ACC112 (cell line): ENCODE results near the gene SUOX.
"Not testable (repeated sequence)": the region's sequence is repeated elsewhere in the genome, so short reads cannot be mapped to it uniquely, and the experiment has no call there.

Experiments used
- H2AFZ ChIP-seq: fragments of 200-600 bp; sonication (generic); one replicate; pipeline ENCODE4 v1.6.0; 2017; ENCODE audit warnings: antibody characterized with exemption, low read length; ENCODE audit not compliant: unreplicated experiment
- H3K27ac ChIP-seq: fragments of 200-600 bp; sonication (generic); 2 replicates; pipeline ENCODE4 v1.5.1; 2014; ENCODE audit warnings: low read depth, mild to moderate bottlenecking, antibody characterized with exemption, low read length, moderate library complexity
- H3K27me3 ChIP-seq: fragments of 200-600 bp; sonication (generic); 2 replicates; pipeline ENCODE4 v1.6.1; 2014; ENCODE audit warnings: mild to moderate bottlenecking, antibody characterized with exemption, low read length, moderate library complexity, mixed read lengths; ENCODE audit not compliant: insufficient read depth
- H3K36me3 ChIP-seq: fragments of 200-600 bp; sonication (generic); 2 replicates; pipeline ENCODE4 v1.6.1; 2016; ENCODE audit warnings: mild to moderate bottlenecking, antibody characterized with exemption, low read length, moderate library complexity, mixed read lengths; ENCODE audit not compliant: insufficient read depth
- H3K4me1 ChIP-seq: fragments of 200-600 bp; sonication (generic); one replicate; pipeline ENCODE4 v1.6.1; 2016; ENCODE audit warnings: low read length, mixed read lengths; ENCODE audit not compliant: insufficient read depth, unreplicated experiment, control insufficient read depth
- H3K4me3 ChIP-seq: fragments of 200-600 bp; sonication (generic); 2 replicates; pipeline ENCODE4 v1.5.1; 2014; ENCODE audit warnings: mild to moderate bottlenecking, low read depth, low read length
- H3K79me2 ChIP-seq: fragments of 200-600 bp; sonication (generic); one replicate; pipeline ENCODE4 v1.6.0; 2016; ENCODE audit warnings: low read length; ENCODE audit not compliant: control insufficient read depth, unreplicated experiment, insufficient read depth

Gene SUOX

DNA sequence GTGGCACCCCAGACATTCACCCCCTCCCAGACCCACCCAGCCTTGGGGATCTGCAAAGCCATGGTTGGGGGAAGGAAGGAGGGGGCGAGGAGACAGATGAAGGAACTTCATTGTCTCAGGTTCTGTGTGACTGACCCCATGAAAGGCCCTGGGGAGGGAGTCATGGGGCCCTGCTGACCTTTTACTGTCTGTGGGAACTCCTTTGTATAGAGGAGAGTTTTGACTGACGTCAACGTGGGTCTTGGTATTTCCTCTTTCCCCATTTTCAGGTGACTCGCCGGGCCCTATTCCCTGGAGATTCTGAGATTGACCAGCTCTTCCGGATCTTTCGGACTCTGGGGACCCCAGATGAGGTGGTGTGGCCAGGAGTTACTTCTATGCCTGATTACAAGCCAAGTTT lies 26.3 kb upstream of the SUOX start:
- Histone ChIP-seq H3K27ac (peak overlapping the region; percentile 98), H3K4me1 (peaks cover 59% of the 10 kb centered on the region), H2AFZ (no peak overlapping the region), H3K4me3 (peak overlapping the region; percentile 80), H3K79me2 (peaks cover 52% of the 10 kb centered on the region), H3K36me3 (peaks cover 18% of the 10 kb centered on the region; the same call in 1 of the 2 replicates), H3K27me3 (no peaks in the 10 kb centered on the region)

DNA sequence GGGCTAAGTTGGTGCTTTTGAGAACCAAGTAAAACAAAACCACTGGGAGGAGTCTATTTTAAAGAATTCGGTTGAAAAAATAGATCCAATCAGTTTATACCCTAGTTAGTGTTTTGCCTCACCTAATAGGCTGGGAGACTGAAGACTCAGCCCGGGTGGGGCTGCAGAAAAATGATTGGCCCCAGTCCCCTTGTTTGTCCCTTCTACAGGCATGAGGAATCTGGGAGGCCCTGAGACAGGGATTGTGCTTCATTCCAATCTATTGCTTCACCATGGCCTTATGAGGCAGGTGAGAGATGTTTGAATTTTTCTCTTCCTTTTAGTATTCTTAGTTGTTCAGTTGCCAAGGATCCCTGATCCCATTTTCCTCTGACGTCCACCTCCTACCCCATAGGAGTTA lies 25.0 kb upstream of the SUOX start:
- peak overlapping the region; percentile 80 for H3K4me3 ChIP-seq
- H3K27ac ChIP-seq = peak overlapping the region; percentile 98
- H2AFZ ChIP-seq = no peak overlapping the region
- H3K27me3 ChIP-seq = no peaks in the 10 kb centered on the region
- H3K36me3 ChIP-seq = peaks cover 18% of the 10 kb centered on the region; the same call in 1 of the 2 replicates
- peaks cover 59% of the 10 kb centered on the region for H3K4me1 ChIP-seq
- H3K79me2 ChIP-seq = peaks cover 60% of the 10 kb centered on the region

DNA sequence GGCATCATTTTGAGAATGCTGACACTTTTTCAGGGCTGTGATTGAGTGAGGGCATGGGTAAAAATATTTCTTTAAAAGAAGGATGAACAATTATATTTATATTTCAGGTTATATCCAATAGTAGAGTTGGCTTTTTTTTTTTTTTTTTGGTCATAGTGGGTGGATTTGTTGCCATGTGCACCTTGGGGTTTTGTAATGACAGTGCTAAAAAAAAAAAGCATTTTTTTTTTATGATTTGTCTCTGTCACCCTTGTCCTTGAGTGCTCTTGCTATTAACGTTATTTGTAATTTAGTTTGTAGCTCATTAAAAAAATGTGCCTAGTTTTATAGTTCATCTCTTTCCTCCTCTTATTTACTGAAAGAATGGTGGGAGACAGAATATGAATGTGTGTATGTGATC lies 24.6 kb upstream of the SUOX start:
- Histone ChIP-seq H3K79me2 (peaks cover 60% of the 10 kb centered on the region), H3K4me3 (peak overlapping the region; percentile 80), H3K4me1 (peaks cover 59% of the 10 kb centered on the region), H3K27ac (peak overlapping the region; percentile 98), H3K36me3 (peaks cover 18% of the 10 kb centered on the region; the same call in 1 of the 2 replicates), H3K27me3 (no peaks in the 10 kb centered on the region), H2AFZ (no peak overlapping the region)

DNA sequence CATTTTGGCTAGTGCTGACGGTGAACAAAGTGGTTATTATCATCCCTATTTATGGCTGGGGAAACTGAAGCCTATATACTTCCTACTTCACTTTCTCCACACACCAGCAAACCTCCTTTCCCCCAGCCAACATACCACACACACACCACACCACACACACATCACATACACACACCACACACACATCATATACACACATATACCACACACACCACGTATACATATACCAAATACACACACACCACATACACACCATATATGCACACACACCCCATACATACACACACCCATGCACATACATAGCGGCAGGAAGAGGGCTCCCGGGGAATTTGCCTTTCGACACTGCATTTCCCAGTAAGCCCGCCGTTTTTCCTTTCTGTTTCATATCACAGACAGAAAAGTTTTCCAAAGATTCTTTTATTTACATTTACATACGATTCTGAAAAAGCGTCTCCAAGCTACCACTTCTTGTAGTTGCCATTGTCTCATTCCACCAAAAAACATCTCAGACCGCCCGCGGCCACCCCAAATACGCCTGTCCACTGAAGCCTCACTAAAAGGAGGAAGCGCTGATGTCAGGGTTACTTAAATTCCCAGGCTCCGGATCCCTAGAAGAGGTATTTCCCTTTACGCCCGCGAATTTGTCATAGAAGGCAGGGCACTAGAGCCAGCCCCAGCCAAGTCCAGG lies 24.0 kb upstream of the SUOX start:
- Histone ChIP-seq H3K4me3 (peak overlapping the region; percentile 80), H2AFZ (no peak overlapping the region), H3K36me3 (peaks cover 18% of the 10 kb centered on the region; the same call in 1 of the 2 replicates), H3K79me2 (peaks cover 60% of the 10 kb centered on the region), H3K27ac (peak overlapping the region; percentile 98), H3K27me3 (no peaks in the 10 kb centered on the region), H3K4me1 (peaks cover 54% of the 10 kb centered on the region)

DNA sequence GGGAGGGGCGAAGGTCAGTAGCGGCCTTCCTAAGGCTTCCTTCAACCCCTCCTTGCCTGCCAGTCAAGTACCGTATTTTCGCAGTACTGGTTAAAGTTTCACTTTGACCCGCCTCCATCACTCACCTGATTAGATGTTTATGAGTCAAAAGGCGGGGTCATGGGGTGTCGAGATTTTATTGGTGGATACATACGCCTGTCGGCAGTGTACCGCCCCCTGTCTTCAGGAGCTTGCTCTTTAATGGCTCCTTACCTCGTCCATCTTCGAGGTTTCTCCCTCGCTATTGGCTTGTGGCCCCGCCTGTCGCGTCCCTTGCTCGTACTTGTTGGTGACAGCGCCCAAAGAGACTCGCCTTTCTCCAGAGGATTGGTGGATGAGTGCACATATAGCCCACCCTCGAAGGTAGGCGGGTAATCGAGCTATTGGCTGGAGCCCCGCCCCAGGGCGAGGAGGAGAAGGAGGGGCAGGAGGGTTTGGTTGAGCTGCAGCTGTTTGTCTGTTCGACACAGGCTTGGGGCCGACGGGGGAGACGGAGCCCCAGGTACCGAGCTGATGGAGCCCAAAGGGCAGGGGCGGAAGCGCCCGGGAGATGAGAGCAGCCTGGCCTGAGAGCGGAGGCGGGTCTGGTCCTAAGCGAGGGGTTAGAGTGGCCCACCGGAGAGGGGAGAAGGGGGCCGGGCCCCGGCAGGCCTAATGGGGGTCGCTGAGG lies 23.3 kb upstream of the SUOX start, which contains the start of gene RAB5B:
Gene RAB5B, plus strand, starts transcription at position 480 of the 709 bp plus-strand sequence. CDS start 12,883 bp downstream, outside the sequence.
- no peaks in the 10 kb centered on the region for H3K27me3 ChIP-seq
- peak within 1 kb of the TSS; percentile 31 for H2AFZ ChIP-seq
- H3K27ac ChIP-seq = peak within 1 kb of the TSS; percentile 98
- peaks cover 14% of the 10 kb centered on the region; the same call in 1 of the 2 replicates for H3K36me3 ChIP-seq
- H3K79me2 ChIP-seq = peaks cover 53% of the 10 kb centered on the region
- peaks cover 47% of the 10 kb centered on the region for H3K4me1 ChIP-seq
- H3K4me3 ChIP-seq = peak within 1 kb of the TSS; percentile 93

DNA sequence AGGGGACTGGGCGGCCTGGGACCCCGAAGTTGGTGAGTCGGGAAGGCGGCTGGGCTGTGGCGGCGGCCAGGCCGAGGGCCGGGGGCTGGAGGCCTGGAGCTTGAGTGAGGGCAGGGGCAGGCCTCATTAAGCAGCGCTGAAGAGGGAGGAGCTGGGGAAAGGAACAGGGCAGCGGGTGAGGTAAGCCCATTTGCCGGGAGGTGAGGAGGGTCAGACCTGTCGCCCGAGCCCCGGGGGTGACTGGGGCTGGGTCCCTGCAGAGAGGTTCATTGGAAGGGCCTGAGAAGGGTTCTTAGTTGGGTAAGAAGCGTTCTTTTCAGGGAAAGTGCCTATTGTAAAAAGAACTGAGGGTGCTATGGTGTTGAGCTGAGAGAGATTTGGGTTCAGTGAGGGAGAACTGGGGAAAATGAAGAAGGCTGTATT lies 22.8 kb upstream of the SUOX start:
- Histone ChIP-seq H2AFZ (peak overlapping the region; percentile 31), H3K27ac (peak overlapping the region; percentile 78), H3K36me3 (peaks cover 14% of the 10 kb centered on the region; the same call in 1 of the 2 replicates), H3K79me2 (peaks cover 54% of the 10 kb centered on the region), H3K27me3 (no peaks in the 10 kb centered on the region), H3K4me3 (peak overlapping the region; percentile 93), H3K4me1 (peaks cover 42% of the 10 kb centered on the region)

DNA sequence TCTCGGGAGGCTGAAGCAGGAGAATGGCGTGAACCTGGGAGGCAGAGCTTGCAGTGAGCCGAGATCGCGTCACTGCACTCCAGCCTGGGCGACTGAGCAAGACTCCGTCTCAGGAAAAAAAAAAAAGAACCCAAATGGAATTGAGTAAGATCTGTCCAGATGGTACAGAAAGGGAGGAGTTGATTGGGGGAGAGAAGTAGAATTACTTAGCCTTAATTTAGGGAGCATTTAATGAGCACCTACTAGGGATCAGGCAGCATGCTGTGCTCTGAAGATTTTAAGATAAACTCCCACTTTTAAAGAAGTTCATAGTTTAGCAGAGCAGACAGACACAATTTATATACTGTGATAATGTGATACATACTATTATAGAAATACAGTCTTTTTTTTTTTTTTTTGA lies 18.7 kb upstream of the SUOX start:
- peaks cover 56% of the 10 kb centered on the region for H3K79me2 ChIP-seq
- H3K4me3 ChIP-seq = no peak overlapping the region
- H3K27me3 ChIP-seq = no peaks in the 10 kb centered on the region
- H2AFZ ChIP-seq = no peak overlapping the region
- no peak overlapping the region for H3K27ac ChIP-seq
- peaks cover 17% of the 10 kb centered on the region for H3K4me1 ChIP-seq
- peaks cover 9% of the 10 kb centered on the region; the same call in 1 of the 2 replicates for H3K36me3 ChIP-seq

DNA sequence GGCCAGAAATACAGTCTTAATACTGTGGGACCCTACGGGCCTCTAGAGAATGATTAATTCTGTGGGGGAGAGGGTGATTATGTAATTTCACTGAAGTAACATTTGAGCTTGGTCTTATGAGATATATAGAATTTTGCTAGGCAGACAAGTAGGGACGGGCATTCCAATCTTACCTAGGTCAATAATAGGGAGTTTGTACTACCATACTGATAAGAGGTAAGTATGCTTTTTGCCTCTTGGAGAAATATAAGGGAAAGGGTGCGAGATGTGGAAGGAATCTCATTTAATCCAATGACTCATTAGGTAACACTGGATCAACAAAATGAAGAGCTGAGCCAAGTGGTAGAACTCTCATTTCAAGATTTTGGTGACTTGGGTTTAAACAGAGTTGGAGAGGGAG lies 18.0 kb upstream of the SUOX start:
- H3K27ac ChIP-seq = no peak overlapping the region
- H3K36me3 ChIP-seq = peaks cover 9% of the 10 kb centered on the region; the same call in 1 of the 2 replicates
- H3K4me1 ChIP-seq = peaks cover 17% of the 10 kb centered on the region
- H2AFZ ChIP-seq = no peak overlapping the region
- H3K4me3 ChIP-seq = no peak overlapping the region
- no peaks in the 10 kb centered on the region for H3K27me3 ChIP-seq
- H3K79me2 ChIP-seq = peaks cover 54% of the 10 kb centered on the region

DNA sequence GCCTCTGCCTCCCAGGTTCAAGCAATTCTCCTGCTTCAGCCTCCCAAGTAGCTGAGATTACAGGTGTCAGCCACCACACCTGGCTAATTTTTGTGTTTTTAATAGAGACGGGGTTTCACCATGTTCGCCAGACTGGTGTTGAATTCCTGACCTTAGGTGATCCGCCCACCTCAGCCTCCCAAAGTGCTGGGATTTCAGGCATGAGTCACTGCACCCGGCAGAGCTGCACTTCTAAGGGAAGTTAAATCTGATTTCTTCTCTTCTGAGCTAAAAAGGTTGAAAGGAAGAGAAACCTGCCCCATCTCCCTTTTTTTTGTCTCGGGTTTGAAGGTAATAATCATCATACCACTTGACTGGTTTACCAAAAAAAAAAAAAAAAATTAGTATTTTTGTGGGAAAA lies 15.2 kb upstream of the SUOX start:
- not testable (repeated sequence) for H3K4me3 ChIP-seq, H3K27me3 ChIP-seq, H3K4me1 ChIP-seq, H2AFZ ChIP-seq, H3K27ac ChIP-seq
- peaks cover 23% of the 10 kb centered on the region for H3K36me3 ChIP-seq
- peaks cover 29% of the 10 kb centered on the region for H3K79me2 ChIP-seq

DNA sequence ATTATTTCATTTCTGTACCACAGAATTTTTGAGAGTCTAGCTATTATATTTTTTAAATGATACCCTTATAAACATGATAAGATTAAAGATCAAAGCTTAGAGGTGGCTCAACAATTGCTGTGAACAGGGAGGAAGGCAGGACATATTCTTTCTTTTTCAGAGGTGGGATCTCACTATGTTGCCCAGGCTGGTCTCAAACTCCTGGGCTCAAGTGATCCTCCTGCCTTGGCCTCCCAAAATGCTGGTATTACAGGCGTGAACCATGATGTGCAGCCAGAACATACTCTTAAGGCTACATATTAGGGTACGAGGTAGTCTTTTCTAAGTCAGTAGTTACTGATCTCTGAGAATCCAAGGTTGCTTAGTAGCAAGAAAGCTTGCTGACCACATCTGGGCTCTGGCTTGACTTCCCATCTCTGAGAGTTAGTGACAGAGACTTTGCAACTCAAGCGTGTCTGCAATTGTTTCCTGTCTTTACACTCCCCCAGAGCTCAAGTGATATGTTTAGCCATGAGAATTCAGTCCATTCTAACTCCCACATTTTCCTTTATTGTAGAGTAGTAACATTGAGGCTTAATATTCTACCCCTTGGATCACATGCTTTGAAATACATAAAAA lies 14.6 kb upstream of the SUOX start:
- H3K79me2 ChIP-seq = peaks cover 24% of the 10 kb centered on the region
- no peak overlapping the region for H3K27ac ChIP-seq
- peaks cover 23% of the 10 kb centered on the region for H3K36me3 ChIP-seq

More for the DNA sequence above, 14.6 kb upstream of the SUOX start:
- no peak overlapping the region for H2AFZ ChIP-seq
- H3K27me3 ChIP-seq = no peaks in the 10 kb centered on the region
- no peak overlapping the region for H3K4me3 ChIP-seq
- H3K4me1 ChIP-seq = peaks cover 7% of the 10 kb centered on the region
